ENCODE measurements around the gene KCNS3.
"Not testable (repeated sequence)": the region's sequence is repeated elsewhere in the genome, so short reads cannot be mapped to it uniquely, and the experiment has no call there.

The KCNS3 gene

GRCh38 chr2:17950006-17950405 is 71.5 kb downstream of the KCNS3 start:
- H3K9ac ChIP-seq (ENCODE audit: low read length), result no peak overlapping the region
- no peak overlapping the region for H3K4me3 ChIP-seq (ENCODE audit: low read length)
- H3K27me3 ChIP-seq (replicated peaks; ENCODE audit: control insufficient read depth, insufficient read depth, low read length), result peaks cover 10% of the 10 kb centered on the region
- no peaks in the 10 kb centered on the region for H3K36me3 ChIP-seq (ENCODE audit: control insufficient read depth, insufficient read depth, low read length, severe bottlenecking)
- no peaks in the 10 kb centered on the region for H3K9me3 ChIP-seq (ENCODE audit: control insufficient read depth, low read length)
- DNase-seq (ENCODE audit: low read depth), result no peak
- no peaks in the 10 kb centered on the region for H3K4me1 ChIP-seq (ENCODE audit: control insufficient read depth, insufficient read depth, low read length)

- DNase-seq (ENCODE audit: low read depth), result no peak
- no peak overlapping the region for H3K9ac ChIP-seq (ENCODE audit: low read length)
- peaks cover 6% of the 10 kb centered on the region for H3K27me3 ChIP-seq (replicated peaks; ENCODE audit: control insufficient read depth, insufficient read depth, low read length)
- H3K36me3 ChIP-seq (ENCODE audit: control insufficient read depth, insufficient read depth, low read length, severe bottlenecking), result no peaks in the 10 kb centered on the region
- no peaks in the 10 kb centered on the region for H3K9me3 ChIP-seq (ENCODE audit: control insufficient read depth, low read length)
- H3K4me3 ChIP-seq (ENCODE audit: low read length), result no peak overlapping the region
- no peaks in the 10 kb centered on the region for H3K4me1 ChIP-seq (ENCODE audit: control insufficient read depth, insufficient read depth, low read length)
Observed at GRCh38 chr2:17951563-17951962, 73.1 kb downstream of the KCNS3 start.

GRCh38 chr2:17958466-17959092 is 80.1 kb downstream of the KCNS3 start:
- peaks cover 16% of the 10 kb centered on the region for H3K27me3 ChIP-seq (replicated peaks; ENCODE audit: control insufficient read depth, insufficient read depth, low read length)

GRCh38 chr2:17959356-17959755 is 80.9 kb downstream of the KCNS3 start:
- Histone ChIP-seq H3K9me3 (ENCODE audit: control insufficient read depth, low read length) (no peaks in the 10 kb centered on the region), H3K36me3 (ENCODE audit: control insufficient read depth, insufficient read depth, low read length, severe bottlenecking) (no peaks in the 10 kb centered on the region), H3K27me3 (replicated peaks; ENCODE audit: control insufficient read depth, insufficient read depth, low read length) (peaks cover 16% of the 10 kb centered on the region), H3K4me1 (ENCODE audit: control insufficient read depth, insufficient read depth, low read length) (no peaks in the 10 kb centered on the region), H3K9ac (ENCODE audit: low read length) (no peak overlapping the region), H3K4me3 (ENCODE audit: low read length) (no peak overlapping the region)
- DNase-seq (ENCODE audit: low read depth), result no peak

More at GRCh38 chr2:17958466-17959092, 80.1 kb downstream of the KCNS3 start:
- peak; percentile 26 for DNase-seq (ENCODE audit: low read depth)
- Histone ChIP-seq H3K36me3 (ENCODE audit: control insufficient read depth, insufficient read depth, low read length, severe bottlenecking) (no peaks in the 10 kb centered on the region), H3K4me1 (ENCODE audit: control insufficient read depth, insufficient read depth, low read length) (no peaks in the 10 kb centered on the region), H3K9me3 (ENCODE audit: control insufficient read depth, low read length) (no peaks in the 10 kb centered on the region), H3K4me3 (ENCODE audit: low read length) (no peak overlapping the region), H3K9ac (ENCODE audit: low read length) (no peak overlapping the region)

- Histone ChIP-seq H3K9me3 (ENCODE audit: control insufficient read depth, low read length) (no peaks in the 10 kb centered on the region), H3K36me3 (ENCODE audit: control insufficient read depth, insufficient read depth, low read length, severe bottlenecking) (no peaks in the 10 kb centered on the region), H3K27me3 (replicated peaks; ENCODE audit: control insufficient read depth, insufficient read depth, low read length) (peaks cover 16% of the 10 kb centered on the region)
Observed at GRCh38 chr2:17959833-17960232, 81.4 kb downstream of the KCNS3 start.

GRCh38 chr2:17960925-17961324 is 82.5 kb downstream of the KCNS3 start:
- no peak overlapping the region for H3K4me3 ChIP-seq (ENCODE audit: low read length)
- DNase-seq (ENCODE audit: low read depth), result no peak

More at GRCh38 chr2:17959833-17960232, 81.4 kb downstream of the KCNS3 start:
- Histone ChIP-seq H3K4me1 (ENCODE audit: control insufficient read depth, insufficient read depth, low read length) (no peaks in the 10 kb centered on the region), H3K9ac (ENCODE audit: low read length) (no peak overlapping the region), H3K4me3 (ENCODE audit: low read length) (no peak overlapping the region)
- no peak for DNase-seq (ENCODE audit: low read depth)

GRCh38 chr2:17961789-17962188 is 83.3 kb downstream of the KCNS3 start:
- Histone ChIP-seq H3K27me3 (replicated peaks; ENCODE audit: control insufficient read depth, insufficient read depth, low read length) (peaks cover 23% of the 10 kb centered on the region), H3K4me3 (ENCODE audit: low read length) (no peak overlapping the region), H3K36me3 (ENCODE audit: control insufficient read depth, insufficient read depth, low read length, severe bottlenecking) (no peaks in the 10 kb centered on the region), H3K9me3 (ENCODE audit: control insufficient read depth, low read length) (no peaks in the 10 kb centered on the region), H3K4me1 (ENCODE audit: control insufficient read depth, insufficient read depth, low read length) (no peaks in the 10 kb centered on the region), H3K9ac (ENCODE audit: low read length) (no peak overlapping the region)
- DNase-seq (ENCODE audit: low read depth), result no peak

More at GRCh38 chr2:17960925-17961324, 82.5 kb downstream of the KCNS3 start:
- no peaks in the 10 kb centered on the region for H3K4me1 ChIP-seq (ENCODE audit: control insufficient read depth, insufficient read depth, low read length)
- no peaks in the 10 kb centered on the region for H3K9me3 ChIP-seq (ENCODE audit: control insufficient read depth, low read length)
- peaks cover 16% of the 10 kb centered on the region for H3K27me3 ChIP-seq (replicated peaks; ENCODE audit: control insufficient read depth, insufficient read depth, low read length)
- H3K36me3 ChIP-seq (ENCODE audit: control insufficient read depth, insufficient read depth, low read length, severe bottlenecking), result no peaks in the 10 kb centered on the region
- H3K9ac ChIP-seq (ENCODE audit: low read length), result no peak overlapping the region

- Histone ChIP-seq H3K27me3 (replicated peaks; ENCODE audit: control insufficient read depth, insufficient read depth, low read length) (peaks cover 26% of the 10 kb centered on the region), H3K4me1 (ENCODE audit: control insufficient read depth, insufficient read depth, low read length) (no peaks in the 10 kb centered on the region), H3K36me3 (ENCODE audit: control insufficient read depth, insufficient read depth, low read length, severe bottlenecking) (no peaks in the 10 kb centered on the region), H3K9ac (ENCODE audit: low read length) (no peak overlapping the region), H3K4me3 (ENCODE audit: low read length) (no peak overlapping the region), H3K9me3 (ENCODE audit: control insufficient read depth, low read length) (no peaks in the 10 kb centered on the region)
- DNase-seq (ENCODE audit: low read depth), result no peak
Observed at GRCh38 chr2:17962876-17963275, 84.4 kb downstream of the KCNS3 start.

- not testable (repeated sequence) for H3K9me3 ChIP-seq (ENCODE audit: control insufficient read depth, low read length); DNase-seq (ENCODE audit: low read depth); H3K36me3 ChIP-seq (ENCODE audit: control insufficient read depth, insufficient read depth, low read length, severe bottlenecking); H3K9ac ChIP-seq (ENCODE audit: low read length); H3K4me1 ChIP-seq (ENCODE audit: control insufficient read depth, insufficient read depth, low read length); H3K4me3 ChIP-seq (ENCODE audit: low read length)
- H3K27me3 ChIP-seq (replicated peaks; ENCODE audit: control insufficient read depth, insufficient read depth, low read length), result peaks cover 26% of the 10 kb centered on the region
Observed at GRCh38 chr2:17963571-17963970, 85.1 kb downstream of the KCNS3 start.

- no peaks in the 10 kb centered on the region for H3K4me1 ChIP-seq (ENCODE audit: control insufficient read depth, insufficient read depth, low read length)
- DNase-seq (ENCODE audit: low read depth), result no peak
- no peak overlapping the region for H3K9ac ChIP-seq (ENCODE audit: low read length)
- no peak overlapping the region for H3K4me3 ChIP-seq (ENCODE audit: low read length)
- H3K36me3 ChIP-seq (ENCODE audit: control insufficient read depth, insufficient read depth, low read length, severe bottlenecking), result no peaks in the 10 kb centered on the region
- no peaks in the 10 kb centered on the region for H3K9me3 ChIP-seq (ENCODE audit: control insufficient read depth, low read length)
- peaks cover 26% of the 10 kb centered on the region for H3K27me3 ChIP-seq (replicated peaks; ENCODE audit: control insufficient read depth, insufficient read depth, low read length)
Observed at GRCh38 chr2:17965196-17965595, 86.7 kb downstream of the KCNS3 start.

GRCh38 chr2:17966798-17967197 is 88.3 kb downstream of the KCNS3 start:
- H3K27me3 ChIP-seq (replicated peaks; ENCODE audit: control insufficient read depth, insufficient read depth, low read length), result peaks cover 21% of the 10 kb centered on the region
- H3K4me1 ChIP-seq (ENCODE audit: control insufficient read depth, insufficient read depth, low read length), result no peaks in the 10 kb centered on the region
- H3K9me3 ChIP-seq (ENCODE audit: control insufficient read depth, low read length), result no peaks in the 10 kb centered on the region
- H3K4me3 ChIP-seq (ENCODE audit: low read length), result no peak overlapping the region
- no peaks in the 10 kb centered on the region for H3K36me3 ChIP-seq (ENCODE audit: control insufficient read depth, insufficient read depth, low read length, severe bottlenecking)
- no peak overlapping the region for H3K9ac ChIP-seq (ENCODE audit: low read length)
- no peak for DNase-seq (ENCODE audit: low read depth)

- Histone ChIP-seq H3K4me1 (ENCODE audit: control insufficient read depth, insufficient read depth, low read length) (no peaks in the 10 kb centered on the region), H3K9ac (ENCODE audit: low read length) (no peak overlapping the region), H3K4me3 (ENCODE audit: low read length) (no peak overlapping the region), H3K27me3 (replicated peaks; ENCODE audit: control insufficient read depth, insufficient read depth, low read length) (peaks cover 21% of the 10 kb centered on the region), H3K9me3 (ENCODE audit: control insufficient read depth, low read length) (no peaks in the 10 kb centered on the region), H3K36me3 (ENCODE audit: control insufficient read depth, insufficient read depth, low read length, severe bottlenecking) (no peaks in the 10 kb centered on the region)
- peak; percentile 57 for DNase-seq (ENCODE audit: low read depth)
Observed at GRCh38 chr2:17969661-17970060, 91.2 kb downstream of the KCNS3 start.

All from adipocyte (in vitro differentiated cells).